Measurements from ENCODE around the gene LMO4. TPM values are rescaled to one million over a fixed set of nuclear protein-coding genes. Genes with fewer than 3 reads are reported as not detected.

The LMO4 gene
- total RNA-seq, 1 experiment from 2014 or later = 48.4 TPM

- peak; percentile 17 for DNase-seq (ENCODE audit: low read depth)
Observed at GRCh38 chr1:87358219-87358618, 29.5 kb downstream of the LMO4 start.

- DNase-seq (ENCODE audit: low read depth) = no peak
Observed at GRCh38 chr1:87359586-87359985, 30.9 kb downstream of the LMO4 start.

- DNase-seq (ENCODE audit: low read depth) = no peak
Observed at GRCh38 chr1:87362063-87362833, 33.6 kb downstream of the LMO4 start.

- no peak for DNase-seq (ENCODE audit: low read depth)
Observed at GRCh38 chr1:87362834-87363426, 34.2 kb downstream of the LMO4 start.

- DNase-seq (ENCODE audit: low read depth) = no peak
Observed at GRCh38 chr1:87367549-87367948, 38.9 kb downstream of the LMO4 start.

GRCh38 chr1:87368907-87369306 lies 40.2 kb downstream of the LMO4 start:
- no peak for DNase-seq (ENCODE audit: low read depth)

GRCh38 chr1:87369736-87370478 lies 41.2 kb downstream of the LMO4 start:
- DNase-seq (ENCODE audit: low read depth) = no peak

GRCh38 chr1:87370544-87370943 lies 41.9 kb downstream of the LMO4 start:
- DNase-seq (ENCODE audit: low read depth) = peak; percentile 15

GRCh38 chr1:87379306-87379705 lies 50.6 kb downstream of the LMO4 start:
- no peak for DNase-seq (ENCODE audit: low read depth)

- no peak for DNase-seq (ENCODE audit: low read depth)
Observed at GRCh38 chr1:87386217-87386790, 57.6 kb downstream of the LMO4 start.

- no peak for DNase-seq (ENCODE audit: low read depth)
Observed at GRCh38 chr1:87388411-87388810, 59.7 kb downstream of the LMO4 start.

GRCh38 chr1:87389011-87389410 lies 60.3 kb downstream of the LMO4 start:
- no peak for DNase-seq (ENCODE audit: low read depth)

- DNase-seq (ENCODE audit: low read depth) = no peak
Observed at GRCh38 chr1:87389546-87389945, 60.9 kb downstream of the LMO4 start.

GRCh38 chr1:87392248-87393192 lies 63.8 kb downstream of the LMO4 start:
- DNase-seq (ENCODE audit: low read depth) = peak; percentile 75

- no peak for DNase-seq (ENCODE audit: low read depth)
Observed at GRCh38 chr1:87393445-87394085, 64.9 kb downstream of the LMO4 start.

- DNase-seq (ENCODE audit: low read depth) = no peak
Observed at GRCh38 chr1:87394513-87394912, 65.8 kb downstream of the LMO4 start.

- no peak for DNase-seq (ENCODE audit: low read depth)
Observed at GRCh38 chr1:87394982-87395381, 66.3 kb downstream of the LMO4 start.
